Raji (cell line): Measurements from ENCODE around the gene COL4A2.

ENCODE experiments used
- POLR2A ChIP-seq: IDR thresholded peaks from 2 replicates; pipeline ENCODE4 v1.6.1; 2011; ENCODE audit warnings: low read depth, low read length, control low read depth; ENCODE audit not compliant: insufficient read depth

COL4A2 gene

DNA sequence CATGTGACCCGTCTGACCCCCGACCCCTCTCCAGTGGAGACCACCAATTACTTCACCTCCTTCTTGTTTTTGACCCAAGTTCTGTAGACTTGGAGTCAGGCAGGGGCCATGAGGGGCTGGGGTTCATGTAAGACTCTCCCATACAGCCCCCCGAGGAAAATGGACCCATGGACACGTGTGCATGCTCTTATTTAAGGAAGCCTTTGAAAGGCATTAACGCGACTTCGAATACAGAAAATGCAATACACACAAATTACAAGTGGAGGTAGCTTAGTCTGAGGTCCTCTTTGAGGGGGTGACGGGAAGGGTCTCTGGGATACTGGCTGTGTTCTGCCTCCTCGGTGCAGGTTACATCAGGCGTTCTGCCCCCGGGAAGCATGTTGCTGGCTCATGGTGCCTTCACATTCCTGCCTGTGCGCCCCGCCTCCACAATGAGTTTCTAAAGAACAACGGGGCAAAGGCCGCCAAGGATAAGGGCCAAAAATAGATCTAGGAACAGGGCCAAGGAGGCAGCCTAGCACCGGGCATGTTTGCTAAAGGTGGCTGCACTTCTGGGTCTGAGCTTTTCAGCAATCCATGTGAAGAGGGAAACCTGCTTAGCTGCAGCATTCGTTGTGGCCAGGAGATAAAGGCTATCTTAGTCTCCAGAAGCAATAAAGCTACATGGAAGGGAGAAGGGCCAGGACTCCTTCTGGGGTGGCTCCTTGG lies 199.9 kb downstream of the COL4A2 start:
- no peak for TF ChIP-seq POLR2A

DNA sequence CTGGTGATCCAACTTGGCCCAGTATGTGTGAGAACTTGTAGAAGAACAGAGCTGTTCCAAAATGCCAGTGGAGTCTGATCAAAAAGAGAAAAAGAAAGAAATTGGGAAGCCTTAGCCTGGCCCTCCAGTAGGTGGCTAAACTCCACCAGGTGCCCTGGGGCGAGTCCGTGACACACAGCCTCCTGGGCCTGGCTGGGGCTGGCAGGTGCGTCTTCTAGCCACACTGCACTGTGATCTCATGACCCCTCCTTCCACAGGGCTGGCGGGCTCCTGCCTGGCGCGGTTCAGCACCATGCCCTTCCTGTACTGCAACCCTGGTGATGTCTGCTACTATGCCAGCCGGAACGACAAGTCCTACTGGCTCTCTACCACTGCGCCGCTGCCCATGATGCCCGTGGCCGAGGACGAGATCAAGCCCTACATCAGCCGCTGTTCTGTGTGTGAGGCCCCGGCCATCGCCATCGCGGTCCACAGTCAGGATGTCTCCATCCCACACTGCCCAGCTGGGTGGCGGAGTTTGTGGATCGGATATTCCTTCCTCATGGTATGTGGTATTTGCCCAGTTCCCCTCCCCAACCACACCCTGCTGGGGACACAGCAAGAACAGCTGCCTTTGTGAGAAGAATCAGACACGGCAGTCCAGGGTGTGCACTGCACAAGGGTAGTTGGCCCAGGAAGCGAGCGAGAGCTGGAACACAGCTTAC lies 200.7 kb downstream of the COL4A2 start:
- TF ChIP-seq POLR2A: no peak

GRCh38 chr13:110509478-110509926 lies 202.4 kb downstream of the COL4A2 start:
- no peak for TF ChIP-seq POLR2A

DNA sequence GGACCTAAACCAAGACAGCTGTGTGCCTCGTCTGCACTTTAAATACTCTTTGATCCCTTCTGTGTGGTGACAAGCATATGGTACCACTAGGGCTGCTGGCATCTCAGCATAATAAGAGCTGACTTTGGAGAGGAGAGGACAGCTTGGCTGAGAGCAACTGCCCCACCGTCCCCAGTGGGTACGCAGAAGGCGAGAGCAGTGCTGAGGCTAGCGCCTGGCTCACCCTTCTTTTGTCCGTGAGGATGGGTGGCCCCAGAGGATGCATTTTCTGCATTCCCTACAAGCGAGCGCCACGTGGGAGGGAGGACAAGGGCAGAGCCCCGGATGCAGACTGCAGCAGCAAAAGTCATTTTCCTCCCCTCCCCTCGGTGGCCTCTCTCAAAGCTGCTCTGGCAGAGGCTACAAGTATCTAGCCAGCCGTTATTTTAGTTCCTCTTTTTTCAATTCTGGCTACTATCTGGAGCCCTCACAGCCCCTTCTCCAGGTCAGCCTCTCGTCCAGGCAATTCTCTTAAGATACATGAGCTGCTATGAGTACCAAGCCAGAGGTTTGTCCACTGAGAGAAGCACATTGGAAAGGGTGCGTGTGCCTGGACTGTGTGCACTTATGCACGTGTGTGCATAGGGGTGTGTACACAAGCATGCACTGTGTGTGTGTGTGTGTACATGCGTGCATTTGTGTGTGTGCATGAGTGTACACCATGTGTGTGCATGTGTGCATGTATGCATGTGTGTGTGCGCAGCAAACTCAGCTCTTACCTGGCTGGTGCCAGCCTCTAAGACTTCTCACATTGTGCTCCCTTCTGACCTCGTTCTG lies 203.1 kb downstream of the COL4A2 start:
- TF ChIP-seq POLR2A: no peak

- no peak for TF ChIP-seq POLR2A
Observed at GRCh38 chr13:110511509-110512181, 204.6 kb downstream of the COL4A2 start.

- no peak for TF ChIP-seq POLR2A
Observed at GRCh38 chr13:110512198-110512740, 205.2 kb downstream of the COL4A2 start.

GRCh38 chr13:110516500-110516899 lies 209.4 kb downstream of the COL4A2 start:
- no peak for TF ChIP-seq POLR2A

GRCh38 chr13:110517505-110518225 lies 210.6 kb downstream of the COL4A2 start:
- no peak for TF ChIP-seq POLR2A

DNA sequence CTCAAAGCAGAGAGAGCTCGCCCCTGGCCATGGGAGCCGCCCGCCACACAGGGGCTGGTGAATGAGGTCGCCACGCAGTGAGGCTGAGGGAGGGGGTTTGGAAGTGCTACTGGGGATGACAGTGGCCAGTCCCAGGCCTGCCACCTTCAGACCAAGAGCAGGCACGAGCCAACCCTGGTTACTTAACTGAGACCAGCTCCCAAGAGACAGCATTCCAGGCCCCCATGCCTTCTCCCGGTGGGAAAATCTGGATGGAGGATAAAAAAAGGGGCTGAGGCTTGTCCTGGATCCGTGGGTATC lies 211.1 kb downstream of the COL4A2 start:
- no peak for TF ChIP-seq POLR2A

DNA sequence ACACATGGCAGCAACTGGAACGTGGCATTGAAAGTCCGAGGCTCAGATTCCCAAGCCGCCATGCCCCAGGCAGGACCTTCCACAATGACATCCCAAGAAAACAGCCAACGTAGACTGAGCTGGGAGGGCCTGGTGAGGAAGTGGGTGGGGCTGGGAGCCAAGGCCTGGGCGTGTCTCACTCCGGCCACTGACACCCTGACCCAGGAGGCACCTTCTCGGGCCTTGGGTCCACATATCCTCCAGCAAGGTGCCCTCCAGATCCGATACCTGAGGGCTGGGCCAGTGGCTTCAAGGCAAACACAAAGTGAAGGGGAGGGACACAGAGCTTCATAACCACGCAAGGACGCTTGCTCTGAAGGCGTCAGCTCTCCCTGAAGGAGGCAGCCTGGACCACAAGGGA lies 211.5 kb downstream of the COL4A2 start:
- TF ChIP-seq POLR2A: no peak

DNA sequence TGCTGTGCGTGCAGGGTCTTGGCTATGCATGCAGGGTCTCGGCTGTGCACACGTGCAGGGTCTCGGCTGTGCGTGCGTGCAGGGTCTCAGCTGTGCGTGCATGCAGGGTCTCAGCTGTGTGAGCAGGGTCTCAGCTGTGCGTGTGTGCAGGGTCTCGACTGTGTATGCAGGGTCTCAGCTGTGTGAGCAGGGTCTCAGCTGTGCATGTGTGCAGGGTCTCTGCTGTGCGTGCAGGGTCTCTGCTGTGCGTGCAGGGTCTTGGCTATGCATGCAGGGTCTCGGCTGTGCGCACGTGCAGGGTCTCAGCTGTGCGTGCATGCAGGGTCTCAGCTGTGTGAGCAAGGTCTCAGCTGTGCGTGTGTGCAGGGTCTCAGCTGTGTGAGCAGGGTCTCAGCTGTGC lies 212.0 kb downstream of the COL4A2 start:
- no peak for TF ChIP-seq POLR2A

- no peak for TF ChIP-seq POLR2A
Observed at GRCh38 chr13:110519506-110519905, 212.4 kb downstream of the COL4A2 start.

- no peak for TF ChIP-seq POLR2A
Observed at GRCh38 chr13:110520431-110521295, 213.6 kb downstream of the COL4A2 start.

GRCh38 chr13:110521296-110521680 lies 214.2 kb downstream of the COL4A2 start:
- no peak for TF ChIP-seq POLR2A

DNA sequence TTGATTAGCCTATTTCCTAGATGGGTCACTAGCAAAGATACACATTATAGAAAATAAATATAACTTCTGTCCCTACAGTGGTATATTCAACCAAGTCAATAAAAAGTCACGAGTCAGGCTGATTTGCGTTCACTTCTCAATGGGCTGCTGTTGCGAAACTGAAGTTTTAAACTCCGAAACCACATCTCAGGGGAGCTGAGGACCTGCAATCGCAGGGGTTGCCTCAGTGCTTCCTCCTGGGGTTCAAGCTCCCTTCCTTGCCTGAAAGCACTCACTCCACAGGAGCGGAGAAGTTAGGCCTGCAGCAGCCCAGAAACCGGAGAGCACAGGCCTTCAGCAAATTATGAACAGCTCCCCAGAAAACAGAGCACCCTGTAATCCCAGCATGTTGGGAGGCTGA lies 214.9 kb downstream of the COL4A2 start:
- no peak for TF ChIP-seq POLR2A
